GM12865 (cell line): ENCODE data around the gene WDFY4.

ENCODE experiments used
- DNase-seq: peaks from one replicate; pipeline ENCODE4 v3.0.0; 2010; ENCODE audit warnings: low read depth
- H3K4me3 ChIP-seq: 2 replicates; pipeline ENCODE4 v1.5.1; 2011; ENCODE audit warnings: mild to moderate bottlenecking, low read depth, low read length, control low read depth
- TF ChIP-seq, protein P1 (sequence below): IDR thresholded peaks from 2 replicates; pipeline ENCODE4 v1.5.1; 2011; ENCODE audit warnings: low read length, control low read depth, low read depth, inconsistent platforms; ENCODE audit not compliant: insufficient read depth; ENCODE audit errors: missing control alignments

Gene WDFY4

GRCh38 chr10:48800007-48800675 is 115.5 kb downstream of the WDFY4 start:
- TF ChIP-seq, protein P1, sequence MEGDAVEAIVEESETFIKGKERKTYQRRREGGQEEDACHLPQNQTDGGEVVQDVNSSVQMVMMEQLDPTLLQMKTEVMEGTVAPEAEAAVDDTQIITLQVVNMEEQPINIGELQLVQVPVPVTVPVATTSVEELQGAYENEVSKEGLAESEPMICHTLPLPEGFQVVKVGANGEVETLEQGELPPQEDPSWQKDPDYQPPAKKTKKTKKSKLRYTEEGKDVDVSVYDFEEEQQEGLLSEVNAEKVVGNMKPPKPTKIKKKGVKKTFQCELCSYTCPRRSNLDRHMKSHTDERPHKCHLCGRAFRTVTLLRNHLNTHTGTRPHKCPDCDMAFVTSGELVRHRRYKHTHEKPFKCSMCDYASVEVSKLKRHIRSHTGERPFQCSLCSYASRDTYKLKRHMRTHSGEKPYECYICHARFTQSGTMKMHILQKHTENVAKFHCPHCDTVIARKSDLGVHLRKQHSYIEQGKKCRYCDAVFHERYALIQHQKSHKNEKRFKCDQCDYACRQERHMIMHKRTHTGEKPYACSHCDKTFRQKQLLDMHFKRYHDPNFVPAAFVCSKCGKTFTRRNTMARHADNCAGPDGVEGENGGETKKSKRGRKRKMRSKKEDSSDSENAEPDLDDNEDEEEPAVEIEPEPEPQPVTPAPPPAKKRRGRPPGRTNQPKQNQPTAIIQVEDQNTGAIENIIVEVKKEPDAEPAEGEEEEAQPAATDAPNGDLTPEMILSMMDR: no peak
- H3K4me3 ChIP-seq: no peak overlapping the region
- DNase-seq: peak; percentile 76

DNA sequence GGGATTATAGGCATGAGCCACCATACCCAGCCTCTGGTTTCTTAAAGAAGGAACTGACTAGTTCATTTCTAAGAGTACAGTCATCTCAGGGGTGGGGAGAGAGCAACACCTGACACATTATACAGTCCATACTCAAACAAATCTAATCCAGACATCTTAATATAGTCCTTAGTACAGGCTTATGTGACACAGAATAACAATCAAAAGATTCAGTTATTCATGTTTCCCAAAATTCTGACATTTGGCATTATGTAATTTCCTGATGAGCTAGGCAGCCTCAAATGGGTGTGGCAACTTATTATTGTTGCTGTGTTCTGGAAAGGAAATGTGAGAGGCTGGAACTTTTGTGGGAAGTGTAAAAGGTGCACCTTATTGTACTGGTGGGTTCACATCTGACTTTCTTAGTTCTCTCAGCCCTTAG is 116.3 kb downstream of the WDFY4 start:
- TF ChIP-seq, protein P1: no peak
- no peak for DNase-seq
- H3K4me3 ChIP-seq: no peak overlapping the region

GRCh38 chr10:48802611-48803071 is 118.0 kb downstream of the WDFY4 start:
- DNase-seq: peak; percentile 92
- H3K4me3 ChIP-seq: no peak overlapping the region
- TF ChIP-seq, protein P1: no peak

- TF ChIP-seq, protein P1: no peak
- no peak overlapping the region for H3K4me3 ChIP-seq
- DNase-seq: no peak
These were observed 119.3 kb downstream of the WDFY4 start for GRCh38 chr10:48803801-48804584.

DNA sequence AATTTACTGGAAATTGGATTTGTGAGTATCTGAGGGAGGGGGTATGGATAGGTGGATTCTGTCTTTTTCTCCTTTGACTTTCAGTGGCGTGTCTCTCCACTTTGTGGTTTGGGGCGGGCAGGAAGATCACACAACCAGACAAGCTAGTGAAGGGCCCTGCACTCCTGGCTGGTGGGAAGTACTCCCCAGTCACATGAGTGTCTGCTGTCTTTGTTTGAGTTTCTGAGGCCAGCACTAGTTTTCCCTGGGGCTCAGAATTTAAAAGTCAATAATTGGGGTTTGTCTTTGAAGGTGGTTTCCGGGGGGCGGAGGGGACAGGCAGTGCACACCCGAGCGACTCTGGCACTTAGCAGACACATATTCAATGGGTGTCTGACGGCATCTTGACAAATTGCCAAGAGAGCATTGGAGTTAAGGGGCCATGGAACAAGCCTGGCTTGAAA is 120.1 kb downstream of the WDFY4 start:
- peak; percentile 54 for DNase-seq
- no peak overlapping the region for H3K4me3 ChIP-seq
- TF ChIP-seq, protein P1: no peak

DNA sequence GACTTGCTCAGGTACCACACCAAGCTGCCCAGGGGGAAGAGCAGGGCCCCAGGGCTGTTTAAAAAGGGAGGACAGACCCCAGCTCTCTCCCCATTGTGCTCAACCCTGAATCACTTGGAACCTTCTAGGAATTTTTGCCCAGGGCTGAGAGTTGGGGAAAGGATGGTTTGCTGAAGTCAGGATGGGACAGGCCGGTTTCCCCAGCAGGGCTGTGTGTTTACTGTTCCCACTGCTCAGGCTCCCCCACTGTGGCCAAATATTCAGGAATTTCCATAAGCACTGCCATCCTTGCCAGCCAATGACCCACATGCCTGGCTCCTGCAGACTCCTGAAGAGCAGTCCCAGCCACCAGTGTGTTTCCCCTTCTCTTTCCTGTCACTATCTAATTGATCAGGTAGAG is 120.7 kb downstream of the WDFY4 start:
- TF ChIP-seq, protein P1: no peak
- no peak for DNase-seq
- no peak overlapping the region for H3K4me3 ChIP-seq
